ENCODE data around the gene NFXL1.

DNA sequence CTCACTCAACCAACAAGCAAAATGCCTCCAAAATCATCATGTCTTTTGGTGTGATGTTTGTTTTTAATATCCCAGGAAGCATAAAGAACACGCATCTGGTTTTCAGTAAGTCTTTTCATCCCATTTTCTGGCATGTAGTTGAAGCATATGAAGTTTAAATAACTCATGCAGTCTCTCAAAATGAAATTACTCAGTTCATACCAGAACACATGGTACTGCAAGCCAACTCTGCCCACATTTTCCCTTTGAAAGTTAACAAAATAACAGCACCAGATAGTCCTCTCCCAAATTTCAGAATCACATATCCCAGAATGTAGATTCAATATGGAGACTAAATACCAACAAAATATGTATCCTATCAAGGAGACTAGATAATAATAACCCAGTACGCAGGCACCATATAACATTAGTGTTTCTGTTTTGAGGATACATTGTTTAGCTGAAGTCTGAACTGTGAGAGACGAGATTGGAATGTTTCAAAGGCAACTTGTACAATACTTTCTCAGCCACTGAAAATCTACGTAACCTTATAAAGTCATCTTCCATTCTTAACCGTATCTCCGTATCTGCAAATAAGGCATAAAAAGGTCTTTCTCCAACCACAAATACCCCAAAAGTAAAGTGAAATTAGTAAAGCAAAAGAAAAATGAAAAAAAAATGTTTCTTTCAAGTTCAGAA is 99.6 kb downstream of the NFXL1 start:
- TF ChIP-seq FOSB (CRISPR knock-in tag; IDR thresholded peaks at IDR 0.05) (no peak), MAFK (IDR thresholded peaks at IDR 0.05; ENCODE audit: partially characterized antibody) (no peak), CHD2 (IDR thresholded peaks at IDR 0.05; ENCODE audit: low read length, partially characterized antibody) (no peak), RAD21 (conservative IDR thresholded peaks at IDR 0.05 in 1 of 2, IDR thresholded peaks at IDR 0.05 in 1 of 2) (no peak), RFX5 (IDR thresholded peaks at IDR 0.05) (no peak), POLR2A (IDR thresholded peaks at IDR 0.05; ENCODE audit: low read length) (no peak)
